ENCODE results near the gene ETV5. TPM values are rescaled to one million over a fixed set of nuclear protein-coding genes. Genes with fewer than 3 reads are reported as not detected.
"Not testable (repeated sequence)": the region's sequence is repeated elsewhere in the genome, so short reads cannot be mapped to it uniquely, and the experiment has no call there.

Gene ETV5
- total RNA-seq, 1 donor from 2014 or later = 10.5 TPM

DNA sequence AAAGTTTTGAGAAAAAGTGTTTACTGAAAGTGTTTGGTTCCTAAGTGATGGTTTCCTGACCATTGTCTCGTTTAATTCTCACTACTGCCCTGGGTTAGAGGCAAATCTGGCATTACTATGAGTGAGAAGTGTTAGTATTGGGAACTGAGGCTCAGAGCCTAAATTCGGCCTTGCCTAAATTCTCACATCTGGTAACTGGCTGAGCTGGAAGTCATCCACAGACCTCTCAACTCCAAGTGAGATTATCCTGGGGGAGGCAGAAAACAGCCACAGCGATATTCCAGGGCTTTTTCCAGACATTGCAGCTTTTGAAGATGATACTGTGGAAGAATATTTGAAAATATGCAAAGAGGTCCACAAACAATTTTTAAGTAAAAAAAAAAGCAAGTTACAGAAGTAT, 86.0 kb downstream of the ETV5 start:
- no peak for DNase-seq (ENCODE audit: low read depth)

DNA sequence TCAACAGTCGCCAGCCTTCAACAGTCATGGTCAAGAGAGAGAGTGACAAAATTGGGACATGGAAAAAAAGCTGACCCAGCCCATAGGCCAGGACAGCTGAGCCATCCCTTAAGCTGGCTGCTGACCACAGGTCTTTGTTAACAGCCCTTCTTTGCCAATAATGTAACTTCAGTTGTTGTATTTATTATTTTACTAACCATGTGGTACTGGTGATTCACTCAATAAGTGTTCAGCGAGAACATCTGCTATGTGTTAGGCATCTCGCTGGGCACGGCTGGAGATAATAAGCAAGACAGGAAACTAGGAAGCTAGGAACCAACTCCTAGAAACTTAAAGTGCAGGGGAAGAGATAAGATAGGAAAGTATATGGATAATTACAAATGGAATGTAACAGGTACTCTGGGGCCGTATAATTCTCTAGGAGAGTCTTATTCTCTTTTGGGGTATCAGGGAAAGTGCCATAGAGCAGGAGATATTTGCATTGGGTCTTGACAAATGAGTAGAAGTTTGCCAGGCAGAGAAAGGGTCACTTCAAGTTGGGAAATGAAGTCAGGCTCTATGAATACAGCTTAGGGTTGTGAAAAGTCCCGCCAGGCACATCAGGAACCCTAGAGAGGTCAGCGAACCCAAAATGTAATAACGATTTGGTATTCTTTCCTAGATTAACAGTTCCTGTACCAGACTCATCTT, 87.1 kb downstream of the ETV5 start:
- DNase-seq (ENCODE audit: low read depth) = peak; percentile 48

DNA sequence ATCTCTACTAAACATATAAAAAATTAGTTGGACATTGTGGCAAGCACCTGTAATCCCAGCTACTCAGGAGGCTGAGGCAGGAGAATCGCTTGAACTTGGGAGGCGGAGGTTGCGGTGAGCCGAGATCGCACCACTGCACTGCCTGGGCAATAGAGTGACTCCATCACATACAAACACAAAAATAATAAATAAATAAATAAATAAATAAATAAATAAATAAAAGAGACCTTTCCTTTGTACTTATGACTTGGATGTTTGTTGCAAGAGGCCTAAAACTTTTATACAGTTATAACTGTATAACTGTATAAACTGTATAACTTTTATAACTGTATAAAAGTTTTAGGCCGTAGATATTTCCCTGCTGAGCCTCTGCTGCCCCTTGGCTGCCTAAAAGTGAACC, 87.6 kb downstream of the ETV5 start:
- not testable (repeated sequence) for DNase-seq (ENCODE audit: low read depth)

DNA sequence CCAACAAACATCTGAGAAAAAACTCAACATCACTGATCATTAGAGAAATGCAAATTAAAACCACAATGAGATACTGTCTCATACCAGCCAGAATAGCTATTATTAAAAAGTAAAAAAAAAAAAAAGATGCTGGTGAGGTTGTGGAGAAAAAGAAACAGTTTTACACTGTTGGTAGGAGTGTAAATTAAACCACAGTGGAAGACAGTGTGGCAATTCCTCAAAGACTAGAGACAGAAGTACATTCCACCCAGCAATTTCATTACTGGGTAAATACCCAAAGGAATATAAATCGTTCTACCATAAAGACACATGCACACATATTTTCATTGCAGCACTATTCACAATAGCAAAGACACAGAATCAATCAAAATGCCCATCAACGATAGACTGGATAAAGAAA, 89.6 kb downstream of the ETV5 start:
- not testable (repeated sequence) for DNase-seq (ENCODE audit: low read depth)

DNA sequence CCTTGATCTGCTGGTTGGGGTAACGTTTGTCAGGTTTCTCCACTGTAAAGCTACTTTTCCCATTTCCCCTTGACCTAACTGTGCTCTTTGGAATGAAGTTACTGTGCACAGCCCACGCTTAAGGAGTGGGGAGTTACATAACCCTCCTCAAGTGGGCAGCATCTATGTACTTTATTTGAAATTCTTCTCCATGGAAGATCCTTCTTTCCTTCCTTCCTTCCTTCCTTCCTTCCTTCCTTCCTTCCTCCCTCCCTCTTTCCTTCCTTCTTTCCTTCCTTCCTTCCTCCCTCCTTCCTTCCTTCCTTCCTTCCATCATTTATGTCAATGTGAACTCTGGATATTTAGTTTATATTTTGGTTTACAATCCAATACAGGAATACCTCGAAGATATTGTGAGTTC, 94.0 kb downstream of the ETV5 start:
- DNase-seq (ENCODE audit: low read depth) = no peak

DNA sequence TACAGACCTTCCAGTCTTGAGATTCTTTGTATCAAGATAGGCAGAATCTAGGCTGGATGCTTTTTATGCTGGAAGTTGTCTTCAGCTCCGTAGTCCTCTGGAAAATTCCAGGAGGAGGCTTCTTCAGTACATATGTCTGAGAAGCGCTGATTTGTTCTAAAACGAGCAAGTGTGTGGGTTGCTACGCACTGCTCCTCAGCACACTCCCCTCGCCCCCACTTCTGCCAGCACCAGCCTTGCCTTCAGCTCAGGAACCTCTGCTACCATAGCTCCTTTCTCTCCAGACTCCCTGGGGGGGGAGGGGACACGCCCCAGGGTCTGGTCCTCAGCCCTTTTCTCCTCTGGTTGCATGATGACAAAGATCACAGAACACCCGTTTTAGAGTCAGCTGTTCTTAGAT, 95.6 kb downstream of the ETV5 start:
- no peak for DNase-seq (ENCODE audit: low read depth)

DNA sequence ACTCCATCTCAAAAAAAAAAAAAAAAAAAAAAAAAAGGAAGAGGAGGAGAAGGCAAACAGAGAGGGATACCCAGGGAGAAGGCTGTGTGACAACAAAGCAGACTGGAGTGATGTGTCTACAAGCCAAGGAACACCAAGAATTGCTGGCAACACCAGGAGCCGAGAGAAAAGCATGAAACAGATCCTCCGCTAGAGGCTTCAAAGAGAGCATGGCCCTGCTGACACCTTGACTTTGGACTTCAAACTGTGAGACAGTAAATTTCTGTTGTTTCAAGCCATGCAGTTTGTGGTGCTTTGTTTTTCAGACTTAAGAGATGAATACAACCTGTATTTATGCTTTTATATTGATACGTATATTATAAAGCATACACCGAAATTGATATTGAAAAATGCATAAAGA, 96.8 kb downstream of the ETV5 start:
- no peak for DNase-seq (ENCODE audit: low read depth)

DNA sequence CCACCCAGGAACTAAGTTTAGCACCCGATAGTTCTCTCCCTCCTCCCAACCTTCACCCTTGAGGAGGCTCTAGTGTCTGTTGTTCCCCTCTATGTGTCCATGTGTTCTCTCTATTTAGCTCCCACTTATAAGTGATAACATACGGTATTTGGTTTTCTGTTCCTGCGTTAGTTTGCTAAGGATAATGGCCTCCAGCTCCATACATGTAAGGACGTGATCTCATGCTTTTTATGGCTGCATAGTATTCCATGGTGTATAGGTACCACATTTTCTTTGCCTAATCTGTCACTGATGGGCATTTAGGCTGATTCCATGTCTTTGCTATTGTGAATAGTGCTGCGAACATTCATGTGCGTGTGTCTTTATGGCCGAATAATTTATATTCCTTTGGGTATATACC, 104.2 kb downstream of the ETV5 start:
- DNase-seq (ENCODE audit: low read depth) = no peak

DNA sequence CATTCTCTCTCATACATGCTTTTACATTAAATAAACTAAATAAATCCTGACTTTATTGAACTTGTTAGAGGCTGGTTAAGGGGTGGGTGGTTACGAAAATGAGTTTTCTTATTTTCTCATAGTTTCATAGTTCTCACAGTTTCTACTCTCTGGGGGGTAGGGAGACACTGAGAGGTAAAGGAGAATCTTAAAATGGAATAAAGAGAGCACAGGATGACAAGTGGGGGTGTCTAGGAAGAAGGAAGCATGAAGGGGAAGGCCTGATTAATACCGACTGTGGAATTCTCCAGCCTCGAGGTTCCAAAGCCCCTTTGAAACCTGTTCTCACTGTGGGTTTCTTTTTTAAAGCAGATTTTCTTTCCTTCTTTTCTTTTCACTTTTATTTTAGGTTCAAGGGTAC, 104.7 kb downstream of the ETV5 start:
- no peak for DNase-seq (ENCODE audit: low read depth)

DNA sequence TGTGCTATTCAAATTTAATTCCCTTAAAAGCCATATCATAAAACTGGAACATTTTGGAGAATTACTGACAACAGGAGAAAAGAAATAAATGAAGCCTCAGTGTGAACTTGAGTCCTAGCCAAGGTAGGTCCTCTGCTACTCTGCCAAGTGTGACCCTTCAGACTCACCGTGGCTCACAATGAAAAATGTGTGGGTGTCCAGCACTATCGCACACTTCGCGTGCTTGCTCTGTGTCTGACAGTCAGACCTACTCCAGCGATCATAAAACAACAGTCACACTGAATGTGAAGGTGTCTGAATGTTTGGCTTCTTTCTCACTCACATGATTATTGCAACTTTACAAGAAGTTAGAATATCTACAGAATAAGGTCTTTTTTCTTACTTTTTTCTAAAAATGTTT, 105.3 kb downstream of the ETV5 start:
- DNase-seq (ENCODE audit: low read depth) = peak; percentile 8

DNA sequence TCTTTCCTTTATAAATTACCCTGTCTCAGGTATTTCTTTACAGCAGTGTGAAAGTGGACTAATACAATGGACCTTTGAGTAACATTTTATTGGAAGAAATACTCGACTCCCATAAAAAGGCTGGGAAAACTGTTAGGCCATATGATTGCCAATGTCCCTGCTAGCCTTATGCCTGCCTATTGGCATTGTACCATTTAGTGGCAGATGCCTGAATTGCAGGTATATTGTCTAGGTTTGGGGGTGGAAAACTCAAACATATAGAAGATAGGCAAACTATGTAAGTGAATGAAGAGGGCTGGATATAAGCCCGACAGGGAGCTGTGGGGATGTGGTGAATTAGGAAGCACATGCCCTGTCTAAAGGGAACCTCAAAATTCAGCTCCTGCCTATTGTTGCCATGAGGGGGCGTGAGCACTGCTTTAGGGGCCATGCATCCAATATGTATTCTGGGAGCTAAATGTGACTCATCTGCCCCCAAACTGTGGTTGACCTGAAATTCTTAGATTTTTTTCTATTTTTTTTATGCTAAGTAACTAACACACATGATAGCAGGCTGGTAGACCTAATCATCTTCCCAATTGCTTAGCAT, 105.9 kb downstream of the ETV5 start:
- no peak for DNase-seq (ENCODE audit: low read depth)

DNA sequence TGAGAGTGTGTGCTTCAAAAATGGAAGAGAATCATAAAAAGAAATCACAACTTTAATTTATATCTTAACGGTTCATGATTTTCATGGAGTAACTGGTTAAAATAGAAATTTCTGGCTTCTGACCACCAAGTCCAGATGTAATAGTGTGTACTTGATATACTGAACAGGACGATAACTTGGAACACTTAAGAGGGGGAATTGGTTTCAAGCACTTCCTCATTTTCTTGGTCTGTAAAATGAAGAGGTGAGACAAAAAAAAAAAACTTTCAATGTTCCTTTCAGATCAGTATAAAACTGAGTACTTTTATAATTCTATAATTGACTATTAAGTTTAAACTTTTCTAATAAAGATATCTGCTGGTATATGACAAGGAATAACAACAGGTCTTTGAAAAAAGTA, 107.0 kb downstream of the ETV5 start:
- no peak for DNase-seq (ENCODE audit: low read depth)

DNA sequence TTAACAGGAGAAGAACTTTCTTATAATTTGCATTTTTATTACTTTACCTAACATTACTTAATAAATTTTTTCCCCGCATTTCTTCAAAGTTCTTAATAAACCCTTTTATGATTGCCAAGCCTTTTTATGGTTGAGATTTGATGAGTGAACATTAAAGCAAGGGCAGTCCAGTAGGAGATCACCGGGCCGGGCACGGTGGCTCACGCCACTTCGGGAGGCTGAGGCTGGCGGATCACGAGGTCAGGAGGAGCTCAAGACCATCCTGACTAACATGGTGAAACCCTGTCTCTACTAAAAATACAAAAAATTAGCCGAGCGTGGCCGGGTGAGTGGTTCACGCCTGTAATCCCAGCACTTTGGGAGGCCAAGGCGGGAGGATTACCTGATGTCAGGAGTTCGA, 109.7 kb downstream of the ETV5 start:
- DNase-seq (ENCODE audit: low read depth) = no peak

DNA sequence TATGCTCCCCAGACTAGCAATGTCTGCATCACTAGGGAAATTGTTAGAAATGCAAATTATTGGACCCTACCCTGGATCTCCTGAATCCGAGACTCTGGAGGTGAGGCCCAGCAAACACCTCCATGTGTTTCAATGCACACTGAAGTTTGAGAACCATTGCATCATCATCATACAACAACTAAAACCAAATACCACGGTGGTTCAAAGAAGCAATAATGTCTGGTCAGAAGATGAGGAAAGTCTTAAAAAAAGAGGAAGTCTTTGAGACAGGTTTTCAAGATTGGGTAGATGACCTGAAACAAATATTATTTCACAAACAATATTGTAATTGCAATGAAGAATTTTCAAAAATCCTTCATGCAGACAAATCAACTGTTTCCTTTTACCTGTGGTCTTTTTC, 110.8 kb downstream of the ETV5 start:
- no peak for DNase-seq (ENCODE audit: low read depth)

DNA sequence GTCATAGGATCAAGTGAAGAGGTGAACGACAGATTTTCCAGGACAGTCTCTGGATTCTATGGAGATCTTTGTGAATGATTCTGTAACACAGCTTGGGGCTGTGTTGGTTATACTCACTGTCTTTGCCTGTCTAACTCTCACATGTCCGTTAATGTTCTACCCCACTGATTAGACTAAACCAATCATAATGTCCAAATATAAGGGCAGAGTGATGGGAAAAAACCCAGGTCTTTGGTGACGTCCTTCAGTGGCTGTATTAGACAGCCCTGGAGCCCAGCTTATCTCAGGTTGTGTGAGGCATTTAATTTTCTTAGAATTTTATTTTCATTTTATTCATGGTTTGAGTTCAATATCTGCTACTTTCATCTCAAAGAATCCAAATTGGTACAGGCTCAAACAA, 111.8 kb downstream of the ETV5 start:
- no peak for DNase-seq (ENCODE audit: low read depth)

Other genes with a start within 250 kb of the ETV5 start
- gene TRA2B, start 171.1 kb downstream of the ETV5 start, total RNA-seq = 170 and 204 TPM in 2 replicates